ENCODE measurements around the gene LENG9. TPM values are rescaled to one million over a fixed set of nuclear protein-coding genes. Genes with fewer than 3 reads are reported as not detected.
A peak's percentile ranks its signal among the peaks of the same experiment; 100 is the strongest.

The LENG9 gene
- total and polyA plus RNA-seq, 2 of the 13 experiments (the other 11 are each of a cell fraction or from before 2014, with no cell fraction given), result 0.75 to 2.9 TPM

GRCh38 chr19:54463531-54464043 lies at the start of gene LENG9 (continued):
- TF ChIP-seq, protein P1, sequence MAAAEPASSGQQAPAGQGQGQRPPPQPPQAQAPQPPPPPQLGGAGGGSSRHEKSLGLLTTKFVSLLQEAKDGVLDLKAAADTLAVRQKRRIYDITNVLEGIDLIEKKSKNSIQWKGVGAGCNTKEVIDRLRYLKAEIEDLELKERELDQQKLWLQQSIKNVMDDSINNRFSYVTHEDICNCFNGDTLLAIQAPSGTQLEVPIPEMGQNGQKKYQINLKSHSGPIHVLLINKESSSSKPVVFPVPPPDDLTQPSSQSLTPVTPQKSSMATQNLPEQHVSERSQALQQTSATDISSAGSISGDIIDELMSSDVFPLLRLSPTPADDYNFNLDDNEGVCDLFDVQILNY (CRISPR knock-in tag; conservative IDR thresholded peaks at IDR 0.05), result 0 out of 2 replicates have a peak, but pooled peaks have one; percentile 21
- no peak for TF ChIP-seq EP300 (IDR thresholded peaks at IDR 0.05; ENCODE audit: low read depth in 2 of 2, low read length in 2 of 2)
- TF ChIP-seq EP300 (CRISPR knock-in tag; IDR thresholded peaks at IDR 0.05; ENCODE audit: borderline replicate concordance), result no peak
- TF ChIP-seq PBX2 (CRISPR knock-in tag; IDR thresholded peaks at IDR 0.05), result peak; percentile 74
- no peak; the same call in 1 of the 2 replicates for TF ChIP-seq KDM2A (CRISPR knock-in tag; IDR thresholded peaks at IDR 0.05; ENCODE audit: borderline replicate concordance, low read depth)
- no peak for TF ChIP-seq ZNF512B (CRISPR knock-in tag; IDR thresholded peaks at IDR 0.05; ENCODE audit: borderline replicate concordance)
- TF ChIP-seq HINFP (CRISPR knock-in tag; IDR thresholded peaks at IDR 0.05; ENCODE audit: low read depth), result no peak
- no peak for TF ChIP-seq KDM1A (CRISPR knock-in tag; IDR thresholded peaks at IDR 0.05)
- no peak for TF ChIP-seq SNRNP70 (IDR thresholded peaks at IDR 0.05; ENCODE audit: low read depth, low read length)
- TF ChIP-seq NR3C1 (CRISPR knock-in tag; IDR thresholded peaks at IDR 0.05), result no peak
- no peak for TF ChIP-seq CREB3 (CRISPR knock-in tag; IDR thresholded peaks at IDR 0.05)
- TF ChIP-seq FOXA3 (CRISPR knock-in tag; IDR thresholded peaks at IDR 0.05), result peak; percentile 57
- no peak; the same call in none of the 2 replicates for TF ChIP-seq ARID2 (CRISPR knock-in tag; IDR thresholded peaks at IDR 0.05; ENCODE audit: borderline replicate concordance)
- TF ChIP-seq MLXIP (CRISPR knock-in tag; IDR thresholded peaks at IDR 0.05; ENCODE audit: borderline replicate concordance), result no peak
- TF ChIP-seq, protein P2, sequence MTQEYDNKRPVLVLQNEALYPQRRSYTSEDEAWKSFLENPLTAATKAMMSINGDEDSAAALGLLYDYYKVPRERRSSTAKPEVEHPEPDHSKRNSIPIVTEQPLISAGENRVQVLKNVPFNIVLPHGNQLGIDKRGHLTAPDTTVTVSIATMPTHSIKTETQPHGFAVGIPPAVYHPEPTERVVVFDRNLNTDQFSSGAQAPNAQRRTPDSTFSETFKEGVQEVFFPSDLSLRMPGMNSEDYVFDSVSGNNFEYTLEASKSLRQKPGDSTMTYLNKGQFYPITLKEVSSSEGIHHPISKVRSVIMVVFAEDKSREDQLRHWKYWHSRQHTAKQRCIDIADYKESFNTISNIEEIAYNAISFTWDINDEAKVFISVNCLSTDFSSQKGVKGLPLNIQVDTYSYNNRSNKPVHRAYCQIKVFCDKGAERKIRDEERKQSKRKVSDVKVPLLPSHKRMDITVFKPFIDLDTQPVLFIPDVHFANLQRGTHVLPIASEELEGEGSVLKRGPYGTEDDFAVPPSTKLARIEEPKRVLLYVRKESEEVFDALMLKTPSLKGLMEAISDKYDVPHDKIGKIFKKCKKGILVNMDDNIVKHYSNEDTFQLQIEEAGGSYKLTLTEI (CRISPR knock-in tag; conservative IDR thresholded peaks at IDR 0.05), result no peak
- no peak for TF ChIP-seq ZFP41 (CRISPR knock-in tag; IDR thresholded peaks at IDR 0.05; ENCODE audit: borderline replicate concordance)
- TF ChIP-seq ZFP37 (CRISPR knock-in tag; IDR thresholded peaks at IDR 0.05; ENCODE audit: borderline replicate concordance), result peak; percentile 60; the same call in 1 of the 2 replicates

Measured in HepG2 (cell line).